Mesenteric fat pad (tissue), 1 donor: ENCODE results near the gene DZIP3. TPM values are rescaled to one million over a fixed set of nuclear protein-coding genes. Genes with fewer than 3 reads are reported as not detected.
"Not testable (repeated sequence)": the region's sequence is repeated elsewhere in the genome, so short reads cannot be mapped to it uniquely, and the experiment has no call there.

Source experiments
- DNase-seq: peaks from one replicate; pipeline ENCODE4 v3.0.0-alpha.2; 2020; ENCODE audit warnings: low spot score
- total RNA-seq: library from RNA; stranded (reverse); fragmentation: NEBNext Ultra II Directional; extraction: Animal tissue kit (Norgen Biotek cat#: 25700); gene quantifications from one replicate; pipeline ENCODE4 v1.2.1, GENCODE V29; 2021
- donor health status: DM: yes; HTN: yes; CAD: no.

Gene DZIP3
- total RNA-seq, 1 donor from 2014 or later: 8.4 TPM

DNA sequence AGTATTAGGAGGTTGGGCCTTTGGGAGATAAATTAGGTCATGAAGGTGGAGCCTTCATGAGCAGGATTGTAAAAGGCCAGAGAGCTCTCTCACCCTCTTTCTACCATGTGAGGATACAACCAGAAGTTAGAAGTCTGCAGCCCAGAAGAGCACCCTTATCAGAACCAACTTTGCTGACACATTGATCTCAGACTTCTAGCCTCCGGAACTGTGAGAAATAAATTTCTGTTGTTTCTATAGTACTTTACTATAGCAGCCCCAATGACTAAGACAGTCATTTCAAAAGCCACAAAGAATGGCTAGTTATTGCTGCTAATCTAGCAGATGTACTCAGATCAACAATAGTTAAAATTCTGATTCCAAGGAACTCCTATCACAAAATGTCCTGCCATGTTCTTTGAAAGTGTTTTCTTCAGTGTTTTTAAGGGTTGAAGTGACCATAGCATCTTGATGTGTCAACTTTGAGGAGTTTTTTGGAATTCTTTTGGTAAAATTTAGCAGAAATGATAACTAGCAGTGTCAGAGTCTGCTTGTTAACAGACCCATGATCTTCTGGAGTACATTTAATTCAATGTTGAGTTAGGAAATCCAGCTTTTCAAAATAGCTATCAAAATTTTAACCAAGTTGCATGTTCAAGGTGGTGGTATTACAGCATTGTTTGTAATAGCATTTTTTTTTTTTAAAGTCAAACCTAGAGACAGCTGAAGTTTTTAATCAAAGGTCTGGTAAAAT, 10.3 kb downstream of the DZIP3 start:
- DNase-seq: no peak

GRCh38 chr3:108602249-108602934, 12.9 kb downstream of the DZIP3 start:
- DNase-seq: no peak

- DNase-seq: no peak
Measured at GRCh38 chr3:108602935-108603294, 13.4 kb downstream of the DZIP3 start.

- no peak for DNase-seq
Measured at GRCh38 chr3:108603691-108604090, 14.2 kb downstream of the DZIP3 start.

DNA sequence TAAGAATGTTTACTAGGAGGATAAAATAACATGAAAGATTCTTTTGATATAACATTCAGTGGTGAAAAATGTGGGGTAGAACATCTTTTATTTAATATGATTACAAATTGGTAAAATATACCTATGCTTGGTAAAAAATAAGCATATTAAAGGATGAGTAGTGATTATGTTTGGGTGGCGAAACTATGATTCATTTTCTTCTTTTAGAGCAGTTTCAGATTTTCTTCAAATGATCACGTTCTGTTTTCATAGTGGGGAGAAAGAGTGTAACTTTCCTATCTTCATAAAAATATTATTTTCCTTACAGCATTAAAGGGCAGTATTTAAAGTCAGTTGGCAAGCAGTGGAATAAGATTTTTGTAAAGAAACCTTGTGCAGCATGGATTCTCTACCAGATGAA, 15.5 kb downstream of the DZIP3 start:
- DNase-seq: no peak

- no peak for DNase-seq
Measured at GRCh38 chr3:108605491-108605890, 16.0 kb downstream of the DZIP3 start.

DNA sequence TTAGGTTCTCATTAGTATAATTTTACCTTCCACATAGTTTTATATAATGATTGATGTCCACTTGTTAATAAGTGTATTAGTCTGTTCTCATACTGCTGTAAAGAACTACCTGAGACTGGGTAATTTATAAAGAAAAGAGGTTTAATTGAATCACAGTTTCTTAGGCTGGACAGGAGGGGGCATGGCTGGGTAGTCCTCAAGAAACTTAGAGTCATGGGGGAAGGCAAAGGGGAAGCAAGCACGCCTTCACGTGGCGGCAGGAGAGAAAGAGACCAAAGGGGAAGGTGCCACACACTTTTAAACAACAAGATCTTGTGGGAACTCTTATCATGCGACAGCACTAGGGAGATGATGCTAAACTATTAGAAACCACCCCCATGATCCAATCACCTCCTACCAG, 19.2 kb downstream of the DZIP3 start:
- DNase-seq: no peak

GRCh38 chr3:108610651-108611050, 21.1 kb downstream of the DZIP3 start:
- DNase-seq: no peak

DNA sequence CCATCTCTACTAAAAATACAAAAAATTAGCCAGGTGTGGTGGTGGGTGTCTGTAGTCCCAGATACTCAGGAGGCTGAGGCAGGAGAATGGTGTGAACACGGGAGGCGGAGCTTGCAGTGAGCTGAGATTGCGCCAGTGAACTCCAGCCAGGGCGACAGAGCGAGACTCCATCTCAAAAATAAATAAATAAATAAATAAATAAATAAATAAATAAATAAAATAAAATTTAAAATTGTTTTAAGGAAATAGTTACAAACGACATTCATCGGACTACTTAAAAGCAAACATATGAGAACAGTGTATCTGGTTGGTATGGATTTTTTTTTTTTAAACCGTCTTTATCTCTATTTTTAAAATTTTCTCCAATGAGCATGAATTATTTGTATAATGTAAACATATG, 26.6 kb downstream of the DZIP3 start:
- DNase-seq: not testable (repeated sequence)

DNA sequence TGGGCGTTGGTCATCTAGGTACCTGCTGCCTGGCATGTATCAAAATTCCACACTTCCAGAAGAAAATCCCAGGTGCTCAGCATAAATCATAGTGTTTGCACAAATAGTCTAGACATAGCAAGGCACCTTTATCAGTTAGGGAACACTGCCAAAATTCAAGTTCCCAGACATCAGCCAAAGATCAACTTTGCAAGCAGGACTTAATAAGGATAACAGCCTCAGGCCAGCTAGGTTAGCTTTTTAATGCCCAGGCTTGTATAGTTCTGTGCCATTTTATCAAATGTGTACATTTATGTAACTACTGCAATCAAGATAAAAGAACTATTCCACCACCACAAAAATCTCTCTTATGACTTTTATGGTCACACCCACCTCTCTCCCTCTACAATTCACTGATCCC, 30.7 kb downstream of the DZIP3 start:
- DNase-seq: no peak

- DNase-seq: no peak
Measured at GRCh38 chr3:108623504-108623903, 34.0 kb downstream of the DZIP3 start.

- no peak for DNase-seq
Measured at GRCh38 chr3:108629974-108630373, 40.5 kb downstream of the DZIP3 start.

DNA sequence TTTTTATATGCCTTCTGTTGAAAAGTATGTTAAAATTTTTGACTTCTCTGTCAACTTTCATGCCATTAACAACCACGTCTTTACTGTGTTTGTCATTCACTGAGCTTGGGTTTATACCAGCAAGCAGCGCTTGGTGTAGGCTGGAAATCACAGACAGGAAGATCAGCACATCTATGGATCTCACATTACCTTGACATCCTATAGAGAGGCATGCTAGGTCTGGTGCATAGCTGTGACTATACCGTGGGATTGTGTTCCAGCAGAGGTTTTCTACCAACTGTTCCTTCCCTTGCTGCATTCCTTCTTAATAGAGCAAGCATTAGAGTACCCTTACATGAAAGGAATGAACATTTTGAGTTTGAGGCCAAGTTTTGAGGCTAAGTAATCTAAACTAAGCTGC, 53.0 kb downstream of the DZIP3 start:
- no peak for DNase-seq

DNA sequence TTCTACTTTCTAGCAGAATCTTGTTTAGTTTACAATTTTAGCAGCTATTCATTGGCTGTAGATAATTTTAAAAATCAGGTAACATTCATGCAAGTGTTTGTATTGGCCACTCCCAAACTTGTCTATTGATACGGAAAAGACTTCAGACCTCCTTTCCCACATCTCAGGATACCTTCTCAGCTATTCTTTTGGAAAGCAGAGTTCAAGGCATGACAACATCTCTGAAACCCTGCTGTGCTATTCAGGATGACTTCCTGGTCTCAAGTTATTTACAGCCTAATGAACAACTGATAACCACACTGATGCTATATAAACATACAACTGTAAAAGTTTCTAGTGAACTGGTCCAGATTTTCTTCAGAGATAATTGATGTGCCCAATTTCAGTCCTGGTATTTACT, 55.8 kb downstream of the DZIP3 start:
- DNase-seq: no peak

GRCh38 chr3:108655664-108656063, 66.1 kb downstream of the DZIP3 start:
- not testable (repeated sequence) for DNase-seq

GRCh38 chr3:108661699-108662098, 72.2 kb downstream of the DZIP3 start:
- no peak for DNase-seq

DNA sequence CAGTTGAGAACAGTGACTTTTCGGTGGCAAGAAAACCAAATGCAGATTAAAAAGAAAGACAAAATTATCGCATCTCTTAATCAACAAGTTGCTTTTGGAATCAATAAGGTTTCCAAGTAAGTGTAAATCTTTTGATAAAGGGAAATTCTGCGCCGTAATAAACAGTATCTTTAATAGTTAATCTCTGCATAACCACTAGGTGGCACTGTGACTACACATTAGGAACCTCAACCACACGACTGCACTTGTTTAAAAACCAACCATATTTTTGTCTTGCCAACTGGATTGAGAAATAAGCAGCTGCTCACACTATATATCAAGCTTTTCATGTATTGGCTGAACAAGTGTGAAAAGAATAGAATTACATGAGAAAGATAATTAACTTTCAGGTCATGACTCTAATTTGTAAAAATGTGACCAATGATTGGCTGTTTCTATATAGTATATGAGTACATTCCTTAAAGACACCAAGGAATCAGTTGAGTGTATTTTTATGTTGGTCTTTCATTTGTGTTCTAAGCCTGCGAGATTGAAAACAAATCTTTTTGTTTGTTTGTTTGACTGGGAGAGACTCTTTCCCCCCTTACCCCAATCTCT, 72.7 kb downstream of the DZIP3 start:
- no peak for DNase-seq

GRCh38 chr3:108664266-108664665, 74.7 kb downstream of the DZIP3 start:
- no peak for DNase-seq

- DNase-seq: no peak
Measured at GRCh38 chr3:108667312-108667711, 77.8 kb downstream of the DZIP3 start.

GRCh38 chr3:108669208-108669607, 79.7 kb downstream of the DZIP3 start:
- DNase-seq: no peak

GRCh38 chr3:108672701-108673100, 83.2 kb downstream of the DZIP3 start:
- DNase-seq: no peak

- DNase-seq: no peak
Measured at GRCh38 chr3:108673988-108674661, 84.6 kb downstream of the DZIP3 start.
